ENCODE results near the gene MUSTN1.

MUSTN1 gene

DNA sequence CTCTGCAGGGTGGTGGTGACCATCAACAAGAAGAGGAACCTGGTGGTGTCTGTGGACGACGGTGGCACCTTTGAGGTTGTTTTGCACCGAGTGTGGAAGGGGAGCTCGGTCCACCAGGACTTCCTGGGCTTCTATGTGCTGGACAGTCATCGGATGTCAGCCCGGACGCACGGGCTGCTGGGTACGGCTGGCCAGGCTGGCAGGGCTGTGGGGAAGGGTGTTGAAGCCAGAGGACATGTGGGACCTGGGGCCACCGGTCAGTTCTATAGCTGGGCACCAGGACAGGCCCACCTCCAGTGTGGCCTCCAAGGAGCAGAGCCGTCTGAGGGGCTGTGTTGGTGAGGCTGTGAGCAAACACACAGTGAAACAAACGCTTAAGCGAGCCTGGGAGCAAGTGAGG lies 44.1 kb downstream of the MUSTN1 start:
- Histone ChIP-seq H3K27ac (no peak overlapping the region), H3K27me3 (no peaks in the 10 kb centered on the region), H3K4me3 (no peak overlapping the region), H3K36me3 (no peaks in the 10 kb centered on the region), H3K4me1 (peaks cover 0 to 44% (median 26%) of the 10 kb centered on the region in 4 donors), H3K9me3 (no peaks in the 10 kb centered on the region)
- no peak for DNase-seq
- intact Hi-C loops (cut with DNase I; ENCODE audit: low total_unique reads): no loop called here
- TF ChIP-seq, protein P1, sequence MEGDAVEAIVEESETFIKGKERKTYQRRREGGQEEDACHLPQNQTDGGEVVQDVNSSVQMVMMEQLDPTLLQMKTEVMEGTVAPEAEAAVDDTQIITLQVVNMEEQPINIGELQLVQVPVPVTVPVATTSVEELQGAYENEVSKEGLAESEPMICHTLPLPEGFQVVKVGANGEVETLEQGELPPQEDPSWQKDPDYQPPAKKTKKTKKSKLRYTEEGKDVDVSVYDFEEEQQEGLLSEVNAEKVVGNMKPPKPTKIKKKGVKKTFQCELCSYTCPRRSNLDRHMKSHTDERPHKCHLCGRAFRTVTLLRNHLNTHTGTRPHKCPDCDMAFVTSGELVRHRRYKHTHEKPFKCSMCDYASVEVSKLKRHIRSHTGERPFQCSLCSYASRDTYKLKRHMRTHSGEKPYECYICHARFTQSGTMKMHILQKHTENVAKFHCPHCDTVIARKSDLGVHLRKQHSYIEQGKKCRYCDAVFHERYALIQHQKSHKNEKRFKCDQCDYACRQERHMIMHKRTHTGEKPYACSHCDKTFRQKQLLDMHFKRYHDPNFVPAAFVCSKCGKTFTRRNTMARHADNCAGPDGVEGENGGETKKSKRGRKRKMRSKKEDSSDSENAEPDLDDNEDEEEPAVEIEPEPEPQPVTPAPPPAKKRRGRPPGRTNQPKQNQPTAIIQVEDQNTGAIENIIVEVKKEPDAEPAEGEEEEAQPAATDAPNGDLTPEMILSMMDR (IDR thresholded peaks at IDR 0.05): no peak

- intact Hi-C loops (cut with DNase I; ENCODE audit: low total_unique reads): no loop called here
- TF ChIP-seq, protein P1 (IDR thresholded peaks at IDR 0.05): no peak
- DNase-seq: no peak
- Histone ChIP-seq H3K4me3 (no peak overlapping the region), H3K27me3 (no peaks in the 10 kb centered on the region), H3K27ac (no peak overlapping the region), H3K4me1 (peaks cover 0 to 40% (median 24%) of the 10 kb centered on the region in 4 donors), H3K36me3 (no peaks in the 10 kb centered on the region), H3K9me3 (no peaks in the 10 kb centered on the region)
These were observed 44.5 kb downstream of the MUSTN1 start for GRCh38 chr3:52790337-52790736.

- Histone ChIP-seq H3K9me3 (no peaks in the 10 kb centered on the region), H3K27ac (no peak overlapping the region), H3K27me3 (no peaks in the 10 kb centered on the region), H3K36me3 (no peaks in the 10 kb centered on the region), H3K4me1 (peaks cover 0 to 33% (median 17%) of the 10 kb centered on the region in 4 donors), H3K4me3 (no peak overlapping the region)
- intact Hi-C loops (cut with DNase I; ENCODE audit: low total_unique reads): no loop called here
- no peak for DNase-seq
- TF ChIP-seq, protein P1 (IDR thresholded peaks at IDR 0.05): no peak
These were observed 45.1 kb downstream of the MUSTN1 start for GRCh38 chr3:52789746-52790040.

GRCh38 chr3:52788890-52789745 lies 45.7 kb downstream of the MUSTN1 start:
- DNase-seq: no peak
- Histone ChIP-seq H3K4me1 (peaks cover 0 to 28% (median 12%) of the 10 kb centered on the region in 4 donors), H3K27ac (no peak overlapping the region), H3K36me3 (no peaks in the 10 kb centered on the region), H3K9me3 (no peaks in the 10 kb centered on the region), H3K27me3 (no peaks in the 10 kb centered on the region), H3K4me3 (no peak overlapping the region)
- intact Hi-C loops (cut with DNase I; ENCODE audit: low total_unique reads): no loop called here
- TF ChIP-seq, protein P1 (IDR thresholded peaks at IDR 0.05): no peak

DNA sequence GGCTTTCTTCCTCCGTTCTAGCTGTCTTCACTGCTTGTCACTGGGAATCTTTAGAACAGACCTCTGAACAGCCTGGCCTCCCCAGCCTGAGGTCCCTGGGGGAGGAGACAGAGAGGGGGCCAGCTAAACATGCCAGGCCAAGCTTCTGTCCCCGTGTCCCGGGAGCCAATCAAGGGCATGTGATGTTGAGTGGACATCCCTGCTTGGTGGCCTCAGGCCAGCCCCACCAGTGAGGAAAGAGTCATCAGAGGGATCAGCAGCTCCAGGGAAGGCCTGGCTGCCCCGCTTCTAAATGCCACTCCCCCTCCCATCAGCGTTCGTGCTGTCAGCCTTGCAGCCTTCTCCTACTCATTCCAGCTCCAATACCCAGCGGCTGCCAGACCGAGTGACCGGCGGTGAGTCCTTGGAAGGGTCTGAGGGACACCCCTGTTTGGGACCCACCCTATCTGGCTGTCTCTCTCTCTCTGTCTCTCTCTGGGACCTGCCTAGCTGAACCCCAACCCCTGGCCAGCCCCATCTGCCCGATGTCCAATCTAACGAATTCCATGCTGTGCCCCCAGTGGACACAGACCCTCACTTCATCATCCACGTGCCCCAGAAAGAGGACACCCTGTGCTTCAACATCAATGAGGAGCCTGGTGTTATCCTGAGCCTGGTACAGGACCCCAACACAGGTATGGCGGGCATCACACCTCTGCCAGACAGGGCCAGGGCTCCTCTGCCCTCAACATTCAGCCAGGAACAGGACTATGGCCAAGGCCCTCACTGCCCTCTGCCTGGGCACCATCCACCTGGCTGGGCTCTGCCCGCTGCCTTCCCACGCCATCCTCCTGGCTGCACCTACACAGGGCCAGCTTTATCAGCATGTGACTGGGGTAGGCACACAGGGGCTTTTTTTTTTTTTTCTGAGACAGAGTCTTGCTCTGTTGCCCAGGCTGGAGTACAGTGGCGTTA lies 46.9 kb downstream of the MUSTN1 start:
- DNase-seq: peak; percentile 73 to 88
- TF ChIP-seq, protein P1 (IDR thresholded peaks at IDR 0.05): no peak

More for the DNA sequence above, 46.9 kb downstream of the MUSTN1 start:
- no peaks in the 10 kb centered on the region for H3K9me3 ChIP-seq
- H3K36me3 ChIP-seq: no peaks in the 10 kb centered on the region
- H3K4me1 ChIP-seq: peaks cover 0 to 16% (median 3%) of the 10 kb centered on the region in 4 donors
- intact Hi-C loops (cut with DNase I; ENCODE audit: low total_unique reads): no loop called here
- no peaks in the 10 kb centered on the region for H3K27me3 ChIP-seq
- H3K4me3 ChIP-seq: no peak overlapping the region
- peak overlapping the region; percentile 40 to 59 for H3K27ac ChIP-seq

All from tibial artery (tissue), 4 donors.